HCT116 (cell line): ENCODE data around the gene PRPF8. TPM values are rescaled to one million over a fixed set of nuclear protein-coding genes. Genes with fewer than 3 reads are reported as not detected.

Source experiments
- ATAC-seq: fragments of 200-7000 bp; cut with Tn5 transposase; 2 replicates; pipeline ENCODE4 v1.9.1; 2020; ENCODE audit warnings: mild to moderate bottlenecking, moderate library complexity
- BruUV-seq: library from RNA; stranded (reverse); fragments of 400-500 nt; replicated peaks from 2 replicates; lab custom pipeline; 2021; lab: Mats Ljungman, UMichigan
- CTCF ChIA-PET: fragments of 300-600 bp; sonication (Branson Sonifier 250); formaldehyde crosslinking; loops from one replicate; lab custom pipeline; 2021; ENCODE audit warnings: antibody characterized with exemption; lab: Charles Lee
- POLR2A ChIA-PET: fragments of 300-600, 350-600 bp; sonication (Branson Sonifier 250); formaldehyde crosslinking; loops from one replicate; lab custom pipeline; 2021; ENCODE audit warnings: antibody characterized with exemption; lab: Charles Lee
- RAD21 ChIA-PET, 2 experiments: fragments of 300-600 bp; sonication (Branson Sonifier 250); formaldehyde crosslinking; loops; one replicate each; lab custom pipeline; 2023; ENCODE audit warnings: low total read pairs in 2 of 2; ENCODE audit not compliant: uncharacterized antibody in 2 of 2, unreplicated experiment in 2 of 2, low non-redundant PET in 1 of 2; lab: Charles Lee
- DNase-seq: peaks from one replicate; pipeline ENCODE4 v3.0.0-alpha.2; 2010; ENCODE audit warnings: low read depth, low spot score
- H2AFZ ChIP-seq: fragments of 200-600 bp; shearing (Covaris generic), sonication (generic); 2 replicates; pipeline ENCODE4 v1.6.1; 2017; ENCODE audit warnings: low read depth, mixed run types, mixed read lengths, antibody characterized with exemption, low read length; ENCODE audit not compliant: poor library complexity, severe bottlenecking
- H3K27ac ChIP-seq: 2 replicates; pipeline ENCODE4 v1.5.1; 2012; ENCODE audit warnings: low read depth, low read length
- H3K27me3 ChIP-seq: fragments of 200-600 bp; sonication (generic); 2 replicates; pipeline ENCODE4 v1.6.1; 2016; ENCODE audit warnings: mixed run types, low read length, mixed read lengths; ENCODE audit not compliant: insufficient read depth
- H3K36me3 ChIP-seq, 2 experiments: fragments of 200-500 bp in 1 of 2; fragments of 200-600 bp in 1 of 2; sonication (Bioruptor generic) in 1 of 2; sonication (generic) in 1 of 2; 2 replicates each; pipeline versions ENCODE4 v1.5.1 to v1.6.1; 2014 to 2016; ENCODE audit warnings: low read length in 2 of 2, inconsistent platforms in 1 of 2, mixed read lengths in 1 of 2, mixed run types in 1 of 2; ENCODE audit not compliant: insufficient read depth in 2 of 2, control insufficient read depth in 1 of 2
- H3K4me1 ChIP-seq, 2 experiments: fragments of 200-600 bp in 1 of 2; sonication (generic) in 1 of 2; 2 replicates each; pipeline versions ENCODE4 v1.5.1 to v1.6.1; 2012 to 2017; ENCODE audit warnings: low read length in 2 of 2, inconsistent platforms in 1 of 2, mild to moderate bottlenecking in 1 of 2, mixed read lengths in 1 of 2, mixed run types in 1 of 2, moderate library complexity in 1 of 2; ENCODE audit not compliant: insufficient read depth in 2 of 2, control insufficient read depth in 1 of 2
- H3K4me2 ChIP-seq: fragments of 200-600 bp; sonication (generic); 2 replicates; pipeline ENCODE4 v1.6.1; 2017; ENCODE audit warnings: mixed run types, low read length, mixed read lengths
- H3K4me3 ChIP-seq, 2 experiments: fragments of 200-600 bp in 1 of 2; sonication (generic) in 1 of 2; replicated peaks in 1 of 2; 2 replicates each; pipeline ENCODE4 v1.5.1; 2011 to 2016; ENCODE audit warnings: low read length in 2 of 2, control low read depth in 1 of 2, low read depth in 1 of 2, mild to moderate bottlenecking in 1 of 2, mixed read lengths in 1 of 2, mixed run types in 1 of 2
- H3K79me2 ChIP-seq: fragments of 200-600 bp; sonication (generic); 2 replicates; pipeline ENCODE4 v1.6.1; 2017; ENCODE audit warnings: mild to moderate bottlenecking, mixed run types, low read length, moderate library complexity, mixed read lengths; ENCODE audit not compliant: insufficient read depth
- H3K9ac ChIP-seq: fragments of 200-600 bp; sonication (generic); 2 replicates; pipeline ENCODE4 v1.6.1; 2016; ENCODE audit warnings: low read length, mixed read lengths
- H3K9me2 ChIP-seq: fragments of 200-600 bp; sonication (generic), shearing (Covaris generic); 2 replicates; pipeline ENCODE4 v1.6.1; 2017; ENCODE audit warnings: mixed run types, mild to moderate bottlenecking, moderate library complexity; ENCODE audit not compliant: insufficient read depth
- H3K9me3 ChIP-seq, 2 experiments: fragments of 200-500 bp in 1 of 2; fragments of 200-600 bp in 1 of 2; sonication (Bioruptor generic) in 1 of 2; sonication (generic) in 1 of 2; 2 replicates each; pipeline ENCODE4 v1.6.1; 2014 to 2017; ENCODE audit warnings: low read length in 2 of 2, mixed read lengths in 2 of 2, inconsistent platforms in 1 of 2, low read depth in 1 of 2, mild to moderate bottlenecking in 1 of 2, mixed run types in 1 of 2, moderate library complexity in 1 of 2; ENCODE audit not compliant: control insufficient read depth in 1 of 2, insufficient read depth in 1 of 2
- H4K20me1 ChIP-seq: fragments of 200-600 bp; sonication (generic), shearing (Covaris generic); 2 replicates; pipeline ENCODE4 v1.6.1; 2017; ENCODE audit warnings: mixed run types, mild to moderate bottlenecking, moderate library complexity; ENCODE audit not compliant: insufficient read depth
- ATF3 ChIP-seq: IDR thresholded peaks from 2 replicates; pipeline ENCODE4 v1.6.1; 2012
- CBX3 ChIP-seq: IDR thresholded peaks from 2 replicates; pipeline ENCODE4 v1.6.1; 2012; ENCODE audit warnings: low read depth
- CEBPB ChIP-seq: IDR thresholded peaks from 2 replicates; pipeline ENCODE4 v1.6.1; 2012; ENCODE audit warnings: low read depth
- EGR1 ChIP-seq: IDR thresholded peaks from 2 replicates; pipeline ENCODE4 v1.6.1; 2012; ENCODE audit warnings: low read depth
- ELF1 ChIP-seq: IDR thresholded peaks from 2 replicates; pipeline ENCODE4 v1.6.1; 2012; ENCODE audit warnings: low read depth, borderline replicate concordance
- EZH2 ChIP-seq: fragments of 200-600 bp; sonication (generic); IDR thresholded peaks from 2 replicates; pipeline ENCODE4 v1.6.1; 2017; ENCODE audit warnings: antibody characterized with exemption, mixed run types
- EZH2phosphoT487 ChIP-seq: fragments of 200-600 bp; IDR thresholded peaks from 2 replicates; pipeline ENCODE4 v1.6.1; 2018; ENCODE audit warnings: antibody characterized with exemption, borderline replicate concordance
- FOSL1 ChIP-seq: IDR thresholded peaks from 2 replicates; pipeline ENCODE4 v1.6.1; 2012; ENCODE audit warnings: low read depth
- JUND ChIP-seq: IDR thresholded peaks from 2 replicates; pipeline ENCODE4 v1.6.1; 2012
- MAX ChIP-seq: IDR thresholded peaks from 2 replicates; pipeline ENCODE4 v1.6.1; 2012
- POLR2A ChIP-seq: IDR thresholded peaks from 2 replicates; pipeline ENCODE4 v1.7.0; 2011; ENCODE audit warnings: borderline replicate concordance; ENCODE audit not compliant: insufficient read depth, insufficient read length; ENCODE audit errors: extremely low read depth
- POLR2AphosphoS5 ChIP-seq: IDR thresholded peaks from 2 replicates; pipeline ENCODE4 v1.6.1; 2011; ENCODE audit warnings: mild to moderate bottlenecking, low read depth, low read length, moderate library complexity
- SIN3A ChIP-seq: IDR thresholded peaks from 2 replicates; pipeline ENCODE4 v1.6.1; 2012; ENCODE audit warnings: low read depth
- SP1 ChIP-seq: IDR thresholded peaks from 2 replicates; pipeline ENCODE4 v1.6.1; 2012; ENCODE audit warnings: low read depth
- SRF ChIP-seq: IDR thresholded peaks from 2 replicates; pipeline ENCODE4 v1.6.1; 2012; ENCODE audit warnings: low read depth
- TCF7L2 ChIP-seq: IDR thresholded peaks from 2 replicates; pipeline ENCODE4 v1.7.0; 2011; ENCODE audit warnings: borderline replicate concordance, inconsistent platforms; ENCODE audit not compliant: insufficient read depth, insufficient read length; ENCODE audit errors: extremely low read depth
- YY1 ChIP-seq: IDR thresholded peaks from 2 replicates; pipeline ENCODE4 v1.6.1; 2011; ENCODE audit warnings: low read length, low read depth, moderate library complexity, mild to moderate bottlenecking; ENCODE audit not compliant: insufficient replicate concordance; ENCODE audit errors: extremely low read depth
- ZBTB33 ChIP-seq: IDR thresholded peaks from 2 replicates; pipeline ENCODE4 v1.6.1; 2011; ENCODE audit warnings: mild to moderate bottlenecking, low read length, moderate library complexity; ENCODE audit not compliant: insufficient replicate concordance; ENCODE audit errors: extremely low read depth
- ZFX ChIP-seq: fragments of 450-650 bp; IDR thresholded peaks from 2 replicates; pipeline ENCODE4 v1.6.1; 2017
- intact Hi-C: fragments of 100-400 bp; cut with micrococcal nuclease; formaldehyde crosslinking; loops from 2 replicates; pipeline ENCODE4 v1.10.0; 2022
- total RNA-seq: library from RNA; stranded (reverse); gene quantifications from one replicate; pipeline ENCODE4 v1.2.1, GENCODE V29; 2021; ENCODE audit not compliant: unreplicated experiment
- TF ChIP-seq, protein P1 (sequence below), 3 experiments: fragments of 200-600 bp in 1 of 3; sonication (generic) in 1 of 3; IDR thresholded peaks in 2 of 3; conservative IDR thresholded peaks in 1 of 3; 2 replicates each; pipeline ENCODE4 v1.5.1; 2012 to 2017; ENCODE audit warnings: low read depth in 2 of 3, low read length in 2 of 3, antibody characterized with exemption in 1 of 3, borderline replicate concordance in 1 of 3, control low read depth in 1 of 3, mild to moderate bottlenecking in 1 of 3, mixed read lengths in 1 of 3, mixed run types in 1 of 3, moderate library complexity in 1 of 3; ENCODE audit not compliant: insufficient read depth in 1 of 3

The PRPF8 gene
- total RNA-seq, 1 experiment from 2014 or later = 386 TPM

DNA sequence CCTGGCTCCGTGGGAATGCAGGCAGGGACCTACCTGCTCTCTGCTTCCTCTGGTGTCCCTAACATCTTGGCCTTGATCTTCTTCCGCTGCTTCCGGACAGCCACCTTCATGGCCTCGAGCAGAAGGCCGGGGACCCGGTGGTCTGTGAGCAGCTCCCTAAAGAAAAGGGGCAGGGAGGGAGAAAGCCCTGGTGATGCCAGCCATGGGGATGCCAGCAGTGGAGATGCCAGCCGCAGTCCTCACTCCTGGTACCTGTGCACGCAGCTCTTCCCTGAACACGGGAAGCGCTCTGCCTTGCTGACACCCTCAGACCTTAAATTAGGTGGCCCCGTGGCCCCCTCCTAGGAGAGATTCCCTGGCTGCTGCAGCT, 36.9 kb downstream of the PRPF8 start:
- no peaks in the 10 kb centered on the region for H3K9me3 ChIP-seq

More for the DNA sequence above, 36.9 kb downstream of the PRPF8 start:
- DNase-seq (no peak), ATAC-seq (no peak)
- TF ChIP-seq ZBTB33 (no peak), EZH2phosphoT487 (no peak), POLR2A (no peak), ELF1 (no peak), EGR1 (no peak), ATF3 (no peak), MAX (no peak), TCF7L2 (no peak), EZH2 (no peak), ZFX (no peak), JUND (no peak), YY1 (no peak), SP1 (no peak), SIN3A (no peak), CBX3 (no peak), CEBPB (no peak), SRF (no peak), POLR2AphosphoS5 (no peak), FOSL1 (no peak)
- TF ChIP-seq, protein P1, sequence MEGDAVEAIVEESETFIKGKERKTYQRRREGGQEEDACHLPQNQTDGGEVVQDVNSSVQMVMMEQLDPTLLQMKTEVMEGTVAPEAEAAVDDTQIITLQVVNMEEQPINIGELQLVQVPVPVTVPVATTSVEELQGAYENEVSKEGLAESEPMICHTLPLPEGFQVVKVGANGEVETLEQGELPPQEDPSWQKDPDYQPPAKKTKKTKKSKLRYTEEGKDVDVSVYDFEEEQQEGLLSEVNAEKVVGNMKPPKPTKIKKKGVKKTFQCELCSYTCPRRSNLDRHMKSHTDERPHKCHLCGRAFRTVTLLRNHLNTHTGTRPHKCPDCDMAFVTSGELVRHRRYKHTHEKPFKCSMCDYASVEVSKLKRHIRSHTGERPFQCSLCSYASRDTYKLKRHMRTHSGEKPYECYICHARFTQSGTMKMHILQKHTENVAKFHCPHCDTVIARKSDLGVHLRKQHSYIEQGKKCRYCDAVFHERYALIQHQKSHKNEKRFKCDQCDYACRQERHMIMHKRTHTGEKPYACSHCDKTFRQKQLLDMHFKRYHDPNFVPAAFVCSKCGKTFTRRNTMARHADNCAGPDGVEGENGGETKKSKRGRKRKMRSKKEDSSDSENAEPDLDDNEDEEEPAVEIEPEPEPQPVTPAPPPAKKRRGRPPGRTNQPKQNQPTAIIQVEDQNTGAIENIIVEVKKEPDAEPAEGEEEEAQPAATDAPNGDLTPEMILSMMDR (IDR thresholded peaks at IDR 0.05 in 2 of 3, conservative IDR thresholded peaks at IDR 0.05 in 1 of 3; ENCODE audit: borderline replicate concordance in 1 of 3, insufficient read depth in 1 of 3, low read depth in 2 of 3, low read length in 2 of 3) = no peak
- Histone ChIP-seq H3K27me3 (no peaks in the 10 kb centered on the region), H3K9me2 (no peaks in the 10 kb centered on the region), H3K79me2 (no peaks in the 10 kb centered on the region), H3K4me2 (peak overlapping the region; percentile 99), H3K4me1 (peaks cover 27 to 58% of the 10 kb centered on the region in 2 experiments), H2AFZ (no peak overlapping the region), H3K9ac (peak overlapping the region; percentile 77), H4K20me1 (no peaks in the 10 kb centered on the region), H3K4me3 (peak overlapping the region; percentile 65 to 72), H3K27ac (peak overlapping the region; percentile 93), H3K36me3 (peaks cover 20 to 22% of the 10 kb centered on the region in 2 experiments)
- no TSS peak for BruUV-seq
- ChIA-PET CTCF (interaction anchor here (0.9 to 4.2 kb wide), 12 partner anchors 11 to 393 kb away, joined by 3 to 70 read pairs (median 6); partner anchors contain the start of genes PRPF8 and SLC43A2), POLR2A (interaction anchor here (3.0 kb wide), 1 partner anchor 69 kb away, joined by 14 read pairs; no protein-coding TSS in a partner anchor), RAD21 (interaction anchor here in 1 of 2 experiments (2.0 kb wide), 1 partner anchor 73 kb away, joined by 5 read pairs; no protein-coding TSS in a partner anchor)
- intact Hi-C loops = loop anchor here (2.0 to 5.0 kb wide), 2 partner anchors 73 to 390 kb away; no protein-coding TSS in a partner anchor
